Measurements from ENCODE around the gene RGS9. TPM values are rescaled to one million over a fixed set of nuclear protein-coding genes. Genes with fewer than 3 reads are reported as not detected.

RGS9 gene
- total RNA-seq, 1 experiment from 2014 or later = 6.3 TPM

DNA sequence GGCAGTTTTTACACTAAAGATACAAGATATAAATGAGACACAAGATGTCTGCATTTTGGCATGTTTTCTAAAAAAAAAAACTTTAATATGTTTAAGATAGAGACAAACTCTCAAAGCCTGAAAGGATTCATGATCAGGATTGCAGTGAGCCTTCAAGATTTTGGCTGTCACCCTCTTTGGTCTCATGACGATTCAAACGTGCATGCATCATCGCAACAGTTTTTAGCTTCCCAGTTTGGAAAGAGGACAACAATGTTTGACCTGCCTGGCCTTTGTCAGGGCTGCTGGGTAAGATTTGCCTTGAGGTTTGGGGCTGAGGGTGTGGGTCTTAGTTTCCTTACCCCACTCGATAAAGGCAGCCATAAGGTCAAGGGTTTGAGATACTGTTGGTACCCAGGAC lies 134.1 kb downstream of the RGS9 start:
- Histone ChIP-seq H3K4me3 (ENCODE audit: low read depth, low read length) (no peak overlapping the region), H3K9me3 (no peaks in the 10 kb centered on the region; the same call in 1 of the 2 replicates), H3K27me3 (replicated peaks; ENCODE audit: control insufficient read depth, insufficient read depth, low read length) (no peaks in the 10 kb centered on the region), H3K4me1 (no peaks in the 10 kb centered on the region), H3K36me3 (ENCODE audit: control insufficient read depth, insufficient read depth, low read length) (no peaks in the 10 kb centered on the region)
- Mint-ChIP-seq H3K27ac (ENCODE audit: unreplicated experiment) (no peak overlapping the region), H3K36me3 (ENCODE audit: insufficient read depth, unreplicated experiment) (no peaks in the 10 kb centered on the region), H3K4me3 (ENCODE audit: unreplicated experiment) (no peak overlapping the region), H3K9me3 (ENCODE audit: unreplicated experiment) (peaks cover 20% of the 10 kb centered on the region), H3K27me3 (ENCODE audit: insufficient read depth, unreplicated experiment) (peaks cover 6% of the 10 kb centered on the region), H3K4me1 (ENCODE audit: low read depth, unreplicated experiment) (no peaks in the 10 kb centered on the region)
- ChIA-PET CTCF (no interaction called here), POLR2A (interaction anchor here (0.6 kb wide), 1 partner anchor 98 kb away, joined by 7 read pairs; no protein-coding TSS in a partner anchor)
- no peak for DNase-seq
- intact Hi-C loops (cut with micrococcal nuclease; ENCODE audit: unreplicated experiment) = no loop called here
- TF ChIP-seq, protein P1, sequence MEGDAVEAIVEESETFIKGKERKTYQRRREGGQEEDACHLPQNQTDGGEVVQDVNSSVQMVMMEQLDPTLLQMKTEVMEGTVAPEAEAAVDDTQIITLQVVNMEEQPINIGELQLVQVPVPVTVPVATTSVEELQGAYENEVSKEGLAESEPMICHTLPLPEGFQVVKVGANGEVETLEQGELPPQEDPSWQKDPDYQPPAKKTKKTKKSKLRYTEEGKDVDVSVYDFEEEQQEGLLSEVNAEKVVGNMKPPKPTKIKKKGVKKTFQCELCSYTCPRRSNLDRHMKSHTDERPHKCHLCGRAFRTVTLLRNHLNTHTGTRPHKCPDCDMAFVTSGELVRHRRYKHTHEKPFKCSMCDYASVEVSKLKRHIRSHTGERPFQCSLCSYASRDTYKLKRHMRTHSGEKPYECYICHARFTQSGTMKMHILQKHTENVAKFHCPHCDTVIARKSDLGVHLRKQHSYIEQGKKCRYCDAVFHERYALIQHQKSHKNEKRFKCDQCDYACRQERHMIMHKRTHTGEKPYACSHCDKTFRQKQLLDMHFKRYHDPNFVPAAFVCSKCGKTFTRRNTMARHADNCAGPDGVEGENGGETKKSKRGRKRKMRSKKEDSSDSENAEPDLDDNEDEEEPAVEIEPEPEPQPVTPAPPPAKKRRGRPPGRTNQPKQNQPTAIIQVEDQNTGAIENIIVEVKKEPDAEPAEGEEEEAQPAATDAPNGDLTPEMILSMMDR (IDR thresholded peaks at IDR 0.05; ENCODE audit: insufficient read depth in 1 of 2, low read depth in 1 of 2, low read length in 1 of 2, severe bottlenecking in 1 of 2, unreplicated experiment in 1 of 2) = no peak
- no TSS peak for BruUV-seq (replicated peaks)

Other genes starting within 250 kb of the RGS9 start
- gene LRRC37A3, start 217.9 kb upstream of the RGS9 start, total RNA-seq (2022) = 5.8 and 8.6 TPM in 2 replicates
- 38.0 and 39.1 TPM in 2 replicates for gene GNA13, start 80.6 kb upstream of the RGS9 start, total RNA-seq (2022)

Data from Caco-2 (cell line).